ENCODE measurements around the gene CFAP69. TPM values are rescaled to one million over a fixed set of nuclear protein-coding genes. Genes with fewer than 3 reads are reported as not detected.
A peak's percentile ranks its signal among the peaks of the same experiment; 100 is the strongest.
"Not testable (repeated sequence)": the region's sequence is repeated elsewhere in the genome, so short reads cannot be mapped to it uniquely, and the experiment has no call there.

Gene CFAP69
- total and polyA plus RNA-seq, 2 donors (not counting 1 experiment from before 2014, with no cell fraction given), result 1.3 to 7.1 TPM

DNA sequence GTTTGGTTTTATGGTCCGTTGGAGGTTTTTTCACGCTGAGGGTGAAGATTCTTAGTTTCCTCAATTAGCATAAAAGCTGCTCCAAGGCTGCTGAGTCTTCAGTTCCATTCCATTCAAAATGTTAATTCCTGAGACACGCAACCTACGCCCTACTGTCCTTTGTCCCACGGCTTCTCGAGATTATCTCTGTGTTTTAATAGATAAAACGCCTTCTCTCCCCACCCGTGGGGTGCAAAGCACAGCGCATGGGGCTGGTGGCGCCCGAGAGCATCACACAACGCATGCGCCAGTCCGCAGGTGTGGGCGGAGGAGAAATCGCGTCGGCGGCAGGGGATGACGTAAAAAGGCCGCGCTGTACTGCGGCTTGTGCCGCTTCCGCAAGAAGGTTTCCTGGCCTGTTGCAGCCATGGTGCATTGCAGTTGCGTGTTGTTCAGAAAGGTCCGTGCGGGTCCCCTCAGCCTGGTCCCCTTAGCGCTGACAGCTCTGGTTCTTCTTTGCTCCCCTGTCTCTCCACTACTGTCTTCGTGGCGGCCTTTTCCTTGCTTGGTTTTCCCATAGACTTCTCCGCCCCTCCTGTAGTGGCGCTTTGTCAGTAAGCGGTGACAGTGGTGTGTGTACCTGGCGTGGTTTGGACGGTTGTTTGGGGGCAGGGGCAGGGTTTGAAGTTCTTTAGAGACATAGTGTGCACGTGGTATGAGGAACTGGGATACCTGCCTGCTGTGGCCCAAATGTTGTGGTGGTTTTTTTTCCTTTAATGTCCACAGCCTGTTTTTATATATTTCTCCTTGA is 101.6 kb downstream of the CFAP69 start, which contains the start of gene GTPBP10:
Gene GTPBP10 (plus strand): TSS at position 381 of the 790 bp plus-strand sequence. CDS start 26 bp downstream, at position 407.
- Histone ChIP-seq H3K27ac (ENCODE audit: insufficient read depth, low read length) (peak within 1 kb of the TSS; percentile 84), H3K9me3 (ENCODE audit: control insufficient read depth, insufficient read depth, low read depth, low read length) (no peaks in the 10 kb centered on the region), H4K20me1 (ENCODE audit: control insufficient read depth, extremely low read depth, insufficient read depth, low read length) (no peaks in the 10 kb centered on the region), H3K9ac (ENCODE audit: insufficient read depth, low read length) (peak within 1 kb of the TSS; percentile 73), H2AFZ (ENCODE audit: low read length) (peak within 1 kb of the TSS; percentile 86), H3K4me2 (ENCODE audit: extremely low read depth, insufficient read depth, low read length) (peak within 1 kb of the TSS; percentile 80), H3K4me1 (ENCODE audit: control insufficient read depth, extremely low read depth, insufficient read depth, low read length) (no peaks in the 10 kb centered on the region), H3K36me3 (ENCODE audit: control insufficient read depth, insufficient read depth, low read length) (no peaks in the 10 kb centered on the region), H3K27me3 (ENCODE audit: control insufficient read depth, insufficient read depth, low read length) (no peaks in the 10 kb centered on the region), H3K79me2 (ENCODE audit: control insufficient read depth, insufficient read depth, low read length) (peaks cover 39% of the 10 kb centered on the region), H3K4me3 (replicated peaks in 1 of 4; ENCODE audit: control extremely low read depth in 1 of 4, insufficient read depth in 1 of 4, low read depth in 3 of 4, low read length in 4 of 4) (peak within 1 kb of the TSS; percentile 75 to 99 (median 88))
- TF ChIP-seq EZH2 (IDR thresholded peaks at IDR 0.05; ENCODE audit: low read length, missing control alignments), result no peak
- TF ChIP-seq, protein P1, sequence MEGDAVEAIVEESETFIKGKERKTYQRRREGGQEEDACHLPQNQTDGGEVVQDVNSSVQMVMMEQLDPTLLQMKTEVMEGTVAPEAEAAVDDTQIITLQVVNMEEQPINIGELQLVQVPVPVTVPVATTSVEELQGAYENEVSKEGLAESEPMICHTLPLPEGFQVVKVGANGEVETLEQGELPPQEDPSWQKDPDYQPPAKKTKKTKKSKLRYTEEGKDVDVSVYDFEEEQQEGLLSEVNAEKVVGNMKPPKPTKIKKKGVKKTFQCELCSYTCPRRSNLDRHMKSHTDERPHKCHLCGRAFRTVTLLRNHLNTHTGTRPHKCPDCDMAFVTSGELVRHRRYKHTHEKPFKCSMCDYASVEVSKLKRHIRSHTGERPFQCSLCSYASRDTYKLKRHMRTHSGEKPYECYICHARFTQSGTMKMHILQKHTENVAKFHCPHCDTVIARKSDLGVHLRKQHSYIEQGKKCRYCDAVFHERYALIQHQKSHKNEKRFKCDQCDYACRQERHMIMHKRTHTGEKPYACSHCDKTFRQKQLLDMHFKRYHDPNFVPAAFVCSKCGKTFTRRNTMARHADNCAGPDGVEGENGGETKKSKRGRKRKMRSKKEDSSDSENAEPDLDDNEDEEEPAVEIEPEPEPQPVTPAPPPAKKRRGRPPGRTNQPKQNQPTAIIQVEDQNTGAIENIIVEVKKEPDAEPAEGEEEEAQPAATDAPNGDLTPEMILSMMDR (conservative IDR thresholded peaks at IDR 0.05 in 1 of 2, IDR thresholded peaks at IDR 0.05 in 1 of 2; ENCODE audit: low read depth in 1 of 2, low read length in 2 of 2), result peak; percentile 62 to 78
- DNase-seq (ENCODE audit: low read depth in 2 of 2), result peak; percentile 96 to 97

DNA sequence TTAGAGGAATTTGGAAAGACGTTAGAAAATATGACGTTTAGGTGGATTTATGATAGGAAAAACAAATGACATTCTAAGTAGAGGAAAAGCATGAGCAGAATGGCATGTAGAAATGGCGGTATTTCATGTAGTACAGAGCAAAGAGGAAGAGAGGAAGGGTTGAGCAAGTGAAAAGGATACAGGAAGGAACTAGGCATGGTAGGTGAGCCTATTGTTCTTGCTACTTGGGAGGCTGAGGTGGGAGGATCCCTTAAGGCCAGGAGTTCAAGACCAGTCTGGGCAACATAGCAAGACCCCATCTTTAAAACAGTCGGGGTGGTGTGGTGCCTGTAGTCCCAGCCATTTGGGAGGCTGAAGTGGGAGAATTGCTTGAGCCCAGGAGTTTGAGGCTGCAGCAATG is 102.8 kb downstream of the CFAP69 start:
- peak overlapping the region in 2 of 4 experiments; percentile 99 for H3K4me3 ChIP-seq (replicated peaks in 1 of 4; ENCODE audit: control extremely low read depth in 1 of 4, insufficient read depth in 1 of 4, low read depth in 3 of 4, low read length in 4 of 4)
- no peaks in the 10 kb centered on the region for H3K36me3 ChIP-seq (ENCODE audit: control insufficient read depth, insufficient read depth, low read length)
- H3K9me3 ChIP-seq (ENCODE audit: control insufficient read depth, insufficient read depth, low read depth, low read length), result no peaks in the 10 kb centered on the region
- no peaks in the 10 kb centered on the region for H4K20me1 ChIP-seq (ENCODE audit: control insufficient read depth, extremely low read depth, insufficient read depth, low read length)
- no peak overlapping the region for H3K4me2 ChIP-seq (ENCODE audit: extremely low read depth, insufficient read depth, low read length)
- TF ChIP-seq, protein P1 (conservative IDR thresholded peaks at IDR 0.05 in 1 of 2, IDR thresholded peaks at IDR 0.05 in 1 of 2; ENCODE audit: low read depth in 1 of 2, low read length in 2 of 2), result no peak
- TF ChIP-seq EZH2 (IDR thresholded peaks at IDR 0.05; ENCODE audit: low read length, missing control alignments), result no peak
- H3K27me3 ChIP-seq (ENCODE audit: control insufficient read depth, insufficient read depth, low read length), result no peaks in the 10 kb centered on the region
- H3K27ac ChIP-seq (ENCODE audit: insufficient read depth, low read length), result no peak overlapping the region
- no peak overlapping the region for H3K9ac ChIP-seq (ENCODE audit: insufficient read depth, low read length)
- H3K4me1 ChIP-seq (ENCODE audit: control insufficient read depth, extremely low read depth, insufficient read depth, low read length), result no peaks in the 10 kb centered on the region
- no peak overlapping the region for H2AFZ ChIP-seq (ENCODE audit: low read length)
- H3K79me2 ChIP-seq (ENCODE audit: control insufficient read depth, insufficient read depth, low read length), result peaks cover 42% of the 10 kb centered on the region
- no peak for DNase-seq (ENCODE audit: low read depth in 2 of 2)

DNA sequence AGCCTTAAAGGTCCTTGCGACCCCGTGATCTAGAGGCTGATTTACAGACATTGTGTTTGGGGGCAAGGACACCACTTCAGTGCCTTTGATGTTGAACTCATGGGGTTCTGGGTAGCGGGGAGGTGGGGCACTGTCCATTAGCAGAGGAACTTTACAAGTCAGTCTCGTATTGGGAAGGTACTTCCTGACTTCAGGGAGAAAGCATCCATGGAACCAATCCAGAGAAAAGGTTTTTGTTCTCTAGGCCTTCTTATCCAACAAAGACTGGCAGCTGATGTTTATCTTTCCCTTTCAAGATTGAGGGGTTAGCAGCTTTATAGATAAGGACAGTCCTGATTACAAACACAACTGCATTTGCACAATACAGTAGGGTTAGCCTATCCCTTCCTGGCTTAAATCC is 104.3 kb downstream of the CFAP69 start:
- no peaks in the 10 kb centered on the region for H3K36me3 ChIP-seq (ENCODE audit: control insufficient read depth, insufficient read depth, low read length)
- no peaks in the 10 kb centered on the region for H4K20me1 ChIP-seq (ENCODE audit: control insufficient read depth, extremely low read depth, insufficient read depth, low read length)
- H3K27ac ChIP-seq (ENCODE audit: insufficient read depth, low read length), result no peak overlapping the region
- H2AFZ ChIP-seq (ENCODE audit: low read length), result no peak overlapping the region
- no peak overlapping the region for H3K4me3 ChIP-seq (replicated peaks in 1 of 4; ENCODE audit: control extremely low read depth in 1 of 4, insufficient read depth in 1 of 4, low read depth in 3 of 4, low read length in 4 of 4)
- H3K9ac ChIP-seq (ENCODE audit: insufficient read depth, low read length), result no peak overlapping the region
- no peaks in the 10 kb centered on the region for H3K27me3 ChIP-seq (ENCODE audit: control insufficient read depth, insufficient read depth, low read length)
- no peaks in the 10 kb centered on the region for H3K9me3 ChIP-seq (ENCODE audit: control insufficient read depth, insufficient read depth, low read depth, low read length)
- peaks cover 42% of the 10 kb centered on the region for H3K79me2 ChIP-seq (ENCODE audit: control insufficient read depth, insufficient read depth, low read length)
- H3K4me1 ChIP-seq (ENCODE audit: control insufficient read depth, extremely low read depth, insufficient read depth, low read length), result no peaks in the 10 kb centered on the region
- no peak for DNase-seq (ENCODE audit: low read depth in 2 of 2)
- no peak for TF ChIP-seq EZH2 (IDR thresholded peaks at IDR 0.05; ENCODE audit: low read length, missing control alignments)
- TF ChIP-seq, protein P1 (conservative IDR thresholded peaks at IDR 0.05 in 1 of 2, IDR thresholded peaks at IDR 0.05 in 1 of 2; ENCODE audit: low read depth in 1 of 2, low read length in 2 of 2), result no peak
- H3K4me2 ChIP-seq (ENCODE audit: extremely low read depth, insufficient read depth, low read length), result no peak overlapping the region

DNA sequence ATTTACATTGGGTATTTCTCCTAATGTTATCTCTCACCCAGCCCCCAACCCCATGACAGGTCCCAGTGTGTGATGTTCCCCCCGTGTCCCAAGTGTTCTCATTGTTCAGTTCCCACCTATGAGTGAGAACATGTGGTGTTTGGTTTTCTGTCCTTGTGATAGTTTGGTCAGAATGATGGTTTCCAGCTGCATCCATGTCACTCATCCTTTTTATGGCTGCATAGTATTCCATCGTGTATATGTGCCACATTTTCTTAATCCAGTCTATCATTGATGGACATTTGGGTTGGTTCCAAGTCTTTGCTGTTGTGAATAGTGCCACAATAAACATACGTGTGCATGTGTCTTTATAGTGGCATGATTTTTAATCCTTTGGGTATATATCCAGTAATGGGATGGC is 105.1 kb downstream of the CFAP69 start:
- not testable (repeated sequence) for H3K36me3 ChIP-seq (ENCODE audit: control insufficient read depth, insufficient read depth, low read length); H3K4me2 ChIP-seq (ENCODE audit: extremely low read depth, insufficient read depth, low read length); H2AFZ ChIP-seq (ENCODE audit: low read length); H3K9me3 ChIP-seq (ENCODE audit: control insufficient read depth, insufficient read depth, low read depth, low read length); H3K27me3 ChIP-seq (ENCODE audit: control insufficient read depth, insufficient read depth, low read length); H3K4me3 ChIP-seq (replicated peaks in 1 of 4; ENCODE audit: control extremely low read depth in 1 of 4, insufficient read depth in 1 of 4, low read depth in 3 of 4, low read length in 4 of 4); H3K9ac ChIP-seq (ENCODE audit: insufficient read depth, low read length); H3K27ac ChIP-seq (ENCODE audit: insufficient read depth, low read length); H3K4me1 ChIP-seq (ENCODE audit: control insufficient read depth, extremely low read depth, insufficient read depth, low read length); H4K20me1 ChIP-seq (ENCODE audit: control insufficient read depth, extremely low read depth, insufficient read depth, low read length); DNase-seq (ENCODE audit: low read depth in 2 of 2)
- peaks cover 42% of the 10 kb centered on the region for H3K79me2 ChIP-seq (ENCODE audit: control insufficient read depth, insufficient read depth, low read length)
